Activated B cell treated with CpG ODN at 0.5 μM for 24 hours (primary cell): Measurements from ENCODE around the gene RABL6. TPM values are rescaled to one million over a fixed set of nuclear protein-coding genes. Genes with fewer than 3 reads are reported as not detected.
"Not testable (repeated sequence)": the region's sequence is repeated elsewhere in the genome, so short reads cannot be mapped to it uniquely, and the experiment has no call there.

Experiments used
- ATAC-seq: fragments of 200-7000 bp; cut with Tn5 transposase; one replicate; pipeline ENCODE4 v1.10.0; 2021; ENCODE audit warnings: low read depth, mild to moderate bottlenecking, moderate library complexity
- CTCF ChIA-PET: fragments of 350-600 bp; sonication (Branson Sonifier 250); formaldehyde crosslinking; loops from one replicate; lab custom pipeline; 2021; ENCODE audit warnings: antibody characterized with exemption; lab: Charles Lee
- POLR2A ChIA-PET: fragments of 350-600 bp; sonication (Branson Sonifier 250); formaldehyde crosslinking; loops from one replicate; lab custom pipeline; 2021; ENCODE audit warnings: antibody characterized with exemption; lab: Charles Lee
- DNase-seq: peaks from one replicate; pipeline ENCODE4 v3.0.0; 2022
- H3K27ac Mint-ChIP-seq: one replicate; pipeline ENCODE4 v1.8.0; 2020; ENCODE audit warnings: mixed read lengths
- H3K27me3 Mint-ChIP-seq: one replicate; pipeline ENCODE4 v1.8.0; 2021; ENCODE audit warnings: mixed read lengths
- H3K36me3 Mint-ChIP-seq: one replicate; pipeline ENCODE4 v1.8.0; 2021; ENCODE audit warnings: low read depth, mixed read lengths
- H3K4me1 Mint-ChIP-seq: one replicate; pipeline ENCODE4 v1.8.0; 2021; ENCODE audit warnings: mixed read lengths
- H3K4me3 Mint-ChIP-seq: one replicate; pipeline ENCODE4 v1.8.0; 2020; ENCODE audit warnings: mild to moderate bottlenecking, mixed read lengths
- H3K9me3 Mint-ChIP-seq: one replicate; pipeline ENCODE4 v1.8.0; 2020; ENCODE audit warnings: mixed read lengths
- CTCF ChIP-seq: fragments of 200-600 bp; IDR thresholded peaks from one replicate; pipeline ENCODE4 v1.8.0; 2022; ENCODE audit warnings: antibody characterized with exemption, mild to moderate bottlenecking
- intact Hi-C: fragments of 100-400 bp; cut with micrococcal nuclease; formaldehyde crosslinking; loops from one replicate; pipeline ENCODE4 v1.15.1; 2024
- total RNA-seq: library from RNA; stranded (reverse); gene quantifications from 2 replicates; pipeline ENCODE4 v1.2.3, GENCODE V29; 2022

RABL6 gene
- total RNA-seq, 1 donor from 2014 or later: 75.0 TPM

- ChIA-PET CTCF (no interaction called here), POLR2A (interaction anchor here (1.6 kb wide), 1 partner anchor 17 kb away, joined by 8 read pairs; no protein-coding TSS in a partner anchor)
- H3K4me1 Mint-ChIP-seq: peaks cover 17% of the 10 kb centered on the region
- no peak for ATAC-seq
- H3K27ac Mint-ChIP-seq: peak overlapping the region; percentile 53
- H3K36me3 Mint-ChIP-seq: peaks cover 36% of the 10 kb centered on the region
- intact Hi-C loops: loop anchor here (5.0 kb wide), 1 partner anchor 37 kb away; no protein-coding TSS in a partner anchor
- no peak for TF ChIP-seq CTCF
- peak overlapping the region; percentile 89 for H3K4me3 Mint-ChIP-seq
- DNase-seq: no peak
- H3K27me3 Mint-ChIP-seq: no peaks in the 10 kb centered on the region
- no peaks in the 10 kb centered on the region for H3K9me3 Mint-ChIP-seq
These were observed 57.5 kb downstream of the RABL6 start for GRCh38 chr9:136865041-136865767.

GRCh38 chr9:136865768-136866103, 58.0 kb downstream of the RABL6 start:
- no peak for ATAC-seq

GRCh38 chr9:136866898-136867421, 59.2 kb downstream of the RABL6 start:
- peak overlapping the region; percentile 65 for H3K27ac Mint-ChIP-seq
- peaks cover 15% of the 10 kb centered on the region for H3K4me1 Mint-ChIP-seq
- H3K4me3 Mint-ChIP-seq: peak overlapping the region; percentile 73
- H3K27me3 Mint-ChIP-seq, DNase-seq, ATAC-seq, CTCF ChIA-PET, H3K9me3 Mint-ChIP-seq: not testable (repeated sequence)
- POLR2A ChIA-PET: interaction anchor here (2.4 to 2.5 kb wide), 2 partner anchors 15 to 35 kb away, joined by 11 to 20 read pairs; no protein-coding TSS in a partner anchor
- peaks cover 25% of the 10 kb centered on the region for H3K36me3 Mint-ChIP-seq
- intact Hi-C loops: loop anchor here (1.0 to 5.0 kb wide), 3 partner anchors 15 to 35 kb away; partner anchors contain the start of gene PHPT1

More at GRCh38 chr9:136865768-136866103, 58.0 kb downstream of the RABL6 start:
- Mint-ChIP-seq H3K9me3 (no peaks in the 10 kb centered on the region), H3K27ac (peak overlapping the region; percentile 78), H3K4me3 (peak overlapping the region; percentile 89), H3K4me1 (peaks cover 15% of the 10 kb centered on the region), H3K36me3 (peaks cover 33% of the 10 kb centered on the region), H3K27me3 (no peaks in the 10 kb centered on the region)
- TF ChIP-seq CTCF: no peak
- intact Hi-C loops: loop anchor here (1.0 to 5.0 kb wide), 3 partner anchors 16 to 37 kb away; partner anchors contain the start of gene PHPT1
- CTCF ChIA-PET: no interaction called here
- DNase-seq: no peak
- POLR2A ChIA-PET: interaction anchor here (1.0 to 2.4 kb wide), 12 partner anchors 9 to 130 kb away, joined by 3 to 20 read pairs (median 4); partner anchors contain the start of genes CLIC3, RABL6 and TRAF2

- Mint-ChIP-seq H3K9me3 (no peaks in the 10 kb centered on the region), H3K4me1 (peaks cover 15% of the 10 kb centered on the region), H3K27ac (no peak overlapping the region), H3K36me3 (peaks cover 20% of the 10 kb centered on the region), H3K4me3 (peak overlapping the region; percentile 73), H3K27me3 (no peaks in the 10 kb centered on the region)
- DNase-seq (no peak), ATAC-seq (no peak)
- ChIA-PET POLR2A (interaction anchor here (2.4 to 2.5 kb wide), 2 partner anchors 15 to 35 kb away, joined by 11 to 20 read pairs; no protein-coding TSS in a partner anchor), CTCF (no interaction called here)
- no peak for TF ChIP-seq CTCF
- intact Hi-C loops: loop anchor here (5.0 kb wide), 1 partner anchor 35 kb away; no protein-coding TSS in a partner anchor
These were observed 59.7 kb downstream of the RABL6 start for GRCh38 chr9:136867480-136867879.

- Mint-ChIP-seq H3K27ac (no peak overlapping the region), H3K4me1 (peaks cover 15% of the 10 kb centered on the region)
These were observed 60.2 kb downstream of the RABL6 start for GRCh38 chr9:136867917-136868316.

More at GRCh38 chr9:136867917-136868316, 60.2 kb downstream of the RABL6 start:
- ChIA-PET POLR2A (interaction anchor here (2.4 to 2.5 kb wide), 2 partner anchors 14 to 34 kb away, joined by 11 to 20 read pairs; no protein-coding TSS in a partner anchor), CTCF (interaction anchor here (0.6 kb wide), 1 partner anchor 24 kb away, joined by 3 read pairs; no protein-coding TSS in a partner anchor)
- DNase-seq (no peak), ATAC-seq (no peak)
- no peak for TF ChIP-seq CTCF
- Mint-ChIP-seq H3K27me3 (no peaks in the 10 kb centered on the region), H3K4me3 (peak overlapping the region; percentile 73), H3K36me3 (peaks cover 16% of the 10 kb centered on the region), H3K9me3 (peaks cover 2% of the 10 kb centered on the region)
- intact Hi-C loops: loop anchor here (5.0 kb wide), 1 partner anchor 34 kb away; no protein-coding TSS in a partner anchor
